GM18519 (cell line): ENCODE results near the gene CPS1.

ENCODE experiments used
- ATAC-seq: cut with Tn5 transposase; IDR thresholded peaks from one replicate; pipeline ENCODE4 v1.9.1; 2021; ENCODE audit warnings: mild to moderate bottlenecking, moderate library complexity; ENCODE audit not compliant: unreplicated experiment, low FRiP score

The CPS1 gene

DNA sequence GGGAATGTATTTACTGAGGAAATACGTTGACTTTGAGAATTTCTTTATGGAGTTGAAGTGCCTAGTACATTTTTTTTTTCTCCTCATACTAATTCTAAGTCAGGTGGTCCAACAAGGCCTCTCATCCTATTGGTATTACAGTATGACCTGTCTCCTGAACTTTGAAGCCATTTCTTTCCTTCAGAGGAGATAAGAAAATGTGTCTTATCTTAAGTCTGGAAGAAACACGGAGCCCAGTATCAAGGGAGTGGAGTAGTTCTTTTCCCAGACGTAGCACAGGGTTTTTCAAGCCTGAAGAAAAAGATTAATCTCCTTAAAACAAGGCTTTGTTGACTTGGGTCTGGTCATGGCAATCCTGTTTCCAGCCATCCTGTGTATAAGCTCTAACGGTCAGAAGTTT, 11.6 kb upstream of the CPS1 start:
- ATAC-seq, result no peak

GRCh38 chr2:210546424-210547208, 9.8 kb upstream of the CPS1 start:
- no peak for ATAC-seq

DNA sequence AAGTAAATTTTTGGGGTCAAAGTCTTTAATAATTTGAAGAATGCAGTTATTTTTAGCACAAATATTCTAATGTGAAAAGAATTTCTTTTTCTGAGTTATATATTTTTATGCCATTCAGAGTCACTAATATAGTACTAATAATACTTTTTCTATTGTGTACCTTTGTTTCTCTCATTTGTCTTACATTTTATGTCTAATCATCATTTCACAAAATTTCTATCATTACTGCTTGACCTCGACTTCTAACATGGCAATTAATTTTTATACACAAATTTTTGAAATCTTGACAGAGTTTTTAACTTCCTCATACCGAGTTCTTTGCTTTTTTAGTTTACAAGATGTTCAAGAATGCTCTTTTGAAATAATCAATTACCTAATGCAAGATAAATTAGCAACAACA, 8.4 kb upstream of the CPS1 start:
- no peak for ATAC-seq

- no peak for ATAC-seq
Measured at GRCh38 chr2:210548878-210549384, 7.5 kb upstream of the CPS1 start.

DNA sequence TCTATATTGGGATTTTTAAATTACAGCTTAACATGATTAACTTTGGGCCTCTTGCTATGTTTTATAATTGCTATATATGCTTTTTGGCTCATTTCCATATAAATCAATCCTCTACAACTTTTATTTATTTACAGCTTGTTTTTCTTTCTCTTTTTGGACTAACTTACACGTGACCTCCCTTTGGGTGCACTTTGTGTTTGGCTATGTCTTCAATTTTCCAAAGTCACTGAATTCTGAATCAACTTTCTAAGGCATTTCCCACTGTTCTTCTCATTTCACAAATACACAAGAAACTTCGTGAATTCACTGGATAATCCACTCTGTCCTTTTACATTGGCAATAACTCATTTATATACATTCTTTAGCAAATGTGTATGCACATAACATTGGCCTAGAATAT, 5.4 kb upstream of the CPS1 start:
- ATAC-seq, result no peak

GRCh38 chr2:210553373-210553772, 3.0 kb upstream of the CPS1 start:
- no peak for ATAC-seq

DNA sequence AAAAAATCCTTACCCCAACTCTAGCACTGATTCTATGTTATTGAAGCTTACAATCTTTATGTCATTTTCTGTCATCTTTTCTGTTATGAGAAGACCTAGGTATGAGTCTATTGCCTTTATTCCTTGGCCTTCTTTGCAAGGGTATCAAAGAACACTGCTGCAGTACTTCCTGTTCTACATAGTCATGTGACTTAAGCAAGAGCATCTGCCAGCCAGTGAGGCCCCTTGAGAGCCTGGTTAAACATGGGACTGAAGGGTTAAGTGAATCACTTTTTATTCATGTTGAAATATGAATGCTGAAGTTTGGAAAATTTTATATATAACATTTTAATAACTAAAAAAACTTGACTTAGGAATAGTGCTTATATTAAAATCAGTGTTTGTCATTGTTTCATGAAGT, 844 bp upstream of the CPS1 start:
- no peak for ATAC-seq

GRCh38 chr2:210557721-210558120, 1.3 kb downstream of the CPS1 start:
- ATAC-seq, result no peak

DNA sequence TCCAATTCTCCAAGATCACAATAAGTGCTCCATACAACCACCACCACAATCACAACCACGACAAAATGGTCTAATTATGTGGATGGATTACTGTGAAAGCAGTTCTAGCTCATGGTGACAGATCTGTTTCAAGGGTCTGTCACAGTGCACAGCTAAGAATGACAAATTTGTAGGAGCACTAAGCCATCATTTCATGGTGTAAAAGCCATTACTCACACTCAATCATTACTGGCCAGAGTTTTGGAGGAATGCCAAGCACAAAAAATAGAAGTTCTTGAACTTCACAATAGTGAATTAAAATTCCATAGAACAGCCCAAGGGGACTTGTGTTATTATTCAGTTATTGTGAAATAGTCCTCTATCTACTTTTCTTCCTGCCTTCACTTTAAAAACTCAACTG, 2.3 kb downstream of the CPS1 start:
- no peak for ATAC-seq

DNA sequence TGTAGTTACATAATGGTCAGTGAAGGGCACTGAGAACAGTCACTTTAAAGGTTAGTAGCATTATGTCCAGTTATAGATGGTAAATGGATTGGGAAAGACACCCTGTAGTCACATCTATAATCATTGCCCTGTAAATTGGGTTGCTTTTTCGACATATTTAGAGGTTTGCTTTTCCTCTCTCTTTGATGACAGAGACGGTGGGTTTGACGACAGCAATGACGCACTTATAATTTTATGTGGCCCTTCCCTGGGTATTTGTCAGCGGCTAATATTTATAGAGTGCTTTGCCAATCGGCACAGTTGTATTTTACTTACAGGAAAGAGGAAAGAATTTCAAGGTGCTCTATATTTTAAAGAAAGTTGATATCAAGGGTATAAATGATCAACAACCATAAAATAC, 2.8 kb downstream of the CPS1 start:
- ATAC-seq, result no peak

DNA sequence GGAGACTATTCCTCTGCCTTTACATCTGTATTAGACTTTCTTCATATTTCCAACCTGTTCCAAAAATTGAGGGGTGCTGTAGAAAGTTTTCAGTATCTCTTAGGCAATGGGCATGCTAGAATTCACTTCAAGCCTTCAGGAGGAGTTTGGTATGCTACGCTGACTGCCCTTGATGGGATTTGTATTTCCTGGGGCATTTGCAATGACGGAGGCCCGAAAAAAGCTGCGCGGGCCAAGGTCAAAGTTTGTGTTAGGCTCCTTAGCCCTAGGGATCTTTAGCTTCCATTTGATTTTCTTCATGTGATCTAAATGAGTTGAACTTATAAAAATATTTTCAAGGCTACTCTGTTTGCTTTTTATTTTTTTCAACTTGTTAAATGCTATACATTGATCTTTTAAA, 5.1 kb downstream of the CPS1 start:
- ATAC-seq, result no peak

- ATAC-seq, result no peak
Measured at GRCh38 chr2:210562091-210562490, 5.7 kb downstream of the CPS1 start.

- ATAC-seq, result no peak
Measured at GRCh38 chr2:210562502-210563080, 6.2 kb downstream of the CPS1 start.

DNA sequence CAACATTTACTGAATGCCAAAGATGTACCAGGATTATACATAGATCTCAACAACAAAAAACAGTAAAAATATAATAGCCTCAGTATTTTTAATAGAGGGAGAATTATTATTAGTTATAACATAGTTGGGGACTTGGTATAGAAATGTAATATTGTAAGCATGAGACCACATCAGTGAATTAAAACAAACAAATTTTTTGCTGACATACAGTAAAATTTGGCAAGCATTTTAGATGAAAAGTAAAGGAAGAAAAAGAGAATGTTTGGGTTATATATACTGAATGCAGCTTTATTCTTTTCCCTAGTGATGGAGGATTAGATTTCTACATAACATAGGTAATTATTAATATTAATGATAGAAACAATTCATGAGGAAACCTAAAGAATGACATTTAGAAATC, 10.9 kb downstream of the CPS1 start:
- ATAC-seq, result no peak

GRCh38 chr2:210568108-210568507, 11.7 kb downstream of the CPS1 start:
- ATAC-seq, result no peak

DNA sequence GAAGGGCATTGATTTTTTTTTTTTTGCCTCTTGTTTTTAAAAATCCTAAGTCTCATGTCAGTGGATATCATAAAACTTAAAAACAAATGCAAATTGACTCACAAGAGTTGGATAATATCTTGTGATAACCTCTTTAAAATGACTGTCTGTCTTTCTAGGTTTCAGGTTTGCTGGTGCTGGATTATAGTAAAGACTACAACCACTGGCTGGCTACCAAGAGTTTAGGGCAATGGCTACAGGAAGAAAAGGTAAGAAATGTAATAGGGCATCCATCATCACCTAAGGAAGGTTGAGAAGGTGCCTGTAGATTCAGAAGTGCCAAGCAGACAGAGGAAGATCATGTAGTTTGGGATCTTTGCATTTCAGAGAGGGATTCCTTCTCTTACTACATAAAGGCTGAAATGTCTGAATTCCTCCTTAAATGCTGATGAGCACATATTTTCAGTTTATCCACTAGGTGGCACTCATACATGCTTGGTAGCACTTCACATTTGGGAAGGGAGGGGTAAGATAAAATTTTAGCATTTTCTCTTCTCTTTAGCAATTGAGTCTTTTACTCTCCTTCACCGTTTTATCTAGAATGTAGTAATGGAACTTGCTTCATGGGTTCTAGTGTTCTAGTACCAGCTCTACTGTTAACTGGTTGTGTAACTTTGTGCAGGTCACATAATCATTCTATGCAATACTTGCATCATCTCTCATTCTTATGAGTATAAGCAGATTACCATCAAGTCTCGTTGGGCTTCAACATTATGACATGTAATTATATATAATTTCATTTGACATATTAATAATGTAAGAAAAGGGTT, 21.1 kb downstream of the CPS1 start:
- peak; percentile 96 for ATAC-seq

DNA sequence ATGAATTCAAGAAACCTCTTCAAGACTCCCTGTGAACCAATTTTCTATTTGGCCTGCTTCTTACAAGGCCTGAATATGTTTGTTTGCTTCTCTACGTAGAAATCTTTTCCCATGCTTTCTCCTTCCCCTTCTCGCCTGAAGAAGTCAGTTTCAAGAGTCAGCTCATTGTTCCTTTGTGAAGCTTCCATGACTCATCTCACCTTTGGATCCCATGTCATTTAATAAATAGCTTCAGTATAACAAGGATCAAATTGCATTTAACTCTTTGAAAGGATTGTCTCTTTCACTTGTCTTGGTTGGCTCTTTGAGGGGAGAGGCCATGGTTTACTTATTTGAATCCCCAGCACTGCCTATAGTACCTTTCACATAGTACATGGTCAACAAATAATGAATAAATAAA, 28.4 kb downstream of the CPS1 start:
- ATAC-seq, result no peak

DNA sequence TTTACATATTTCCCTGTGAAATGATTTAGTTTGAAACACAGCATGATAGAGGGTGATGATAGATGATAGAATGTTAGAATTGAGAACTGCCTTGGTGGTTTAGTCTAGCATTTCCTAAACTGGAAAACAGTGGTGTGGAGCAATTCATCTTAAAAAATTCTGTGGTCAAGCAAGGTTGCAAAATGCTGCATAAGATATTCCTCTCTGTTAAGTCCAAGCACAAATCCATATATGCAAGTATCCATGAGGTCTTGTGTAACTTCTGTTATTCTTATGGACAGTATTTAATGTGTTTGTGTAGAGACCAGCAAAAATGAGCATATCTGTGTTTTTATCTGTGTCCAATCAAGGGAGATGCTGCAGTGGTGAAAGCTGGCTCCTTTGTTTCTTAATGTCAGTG, 30.0 kb downstream of the CPS1 start:
- no peak for ATAC-seq

DNA sequence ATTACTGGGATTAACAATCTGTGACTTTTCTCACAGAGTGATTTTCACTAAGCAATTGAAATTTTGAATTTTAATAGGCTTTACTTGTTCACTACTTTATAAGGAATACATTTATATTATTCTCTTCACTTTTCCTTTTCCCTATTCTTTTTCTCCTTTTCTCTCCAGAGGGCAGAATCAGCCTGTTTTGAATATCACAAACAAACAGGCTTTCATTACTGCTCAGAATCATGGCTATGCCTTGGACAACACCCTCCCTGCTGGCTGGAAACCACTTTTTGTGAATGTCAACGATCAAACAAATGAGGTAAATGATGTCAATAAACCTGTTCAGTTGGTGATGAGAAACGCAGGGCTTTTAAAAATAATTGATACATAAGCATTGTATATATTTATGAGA, 35.3 kb downstream of the CPS1 start:
- no peak for ATAC-seq

- ATAC-seq, result no peak
Measured at GRCh38 chr2:210592726-210593125, 36.3 kb downstream of the CPS1 start.

DNA sequence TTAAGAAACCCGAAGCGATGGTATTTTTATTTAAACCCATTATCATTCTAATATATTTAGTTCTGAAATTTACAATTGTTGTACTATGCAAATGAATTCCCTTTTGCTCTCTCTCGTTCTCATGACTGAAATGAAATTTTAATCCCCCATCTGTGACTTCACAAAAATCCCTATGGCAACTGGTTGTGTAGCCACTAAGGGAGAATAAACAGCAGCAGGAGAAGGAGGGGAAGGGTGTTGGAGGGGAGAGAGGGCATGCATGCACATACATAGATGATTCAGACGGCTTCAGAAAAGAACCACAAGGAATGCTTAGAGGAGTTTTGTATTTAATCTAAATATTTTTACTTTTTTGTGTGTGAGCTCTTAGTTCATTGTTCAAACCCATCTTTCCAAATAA, 36.8 kb downstream of the CPS1 start:
- no peak for ATAC-seq
